ENCODE data around the gene MALRD1. TPM values are rescaled to one million over a fixed set of nuclear protein-coding genes. Genes with fewer than 3 reads are reported as not detected.

Gene MALRD1
- total and polyA plus RNA-seq, 2 experiments from 2014 or later: 17.8 to 52.6 TPM

DNA sequence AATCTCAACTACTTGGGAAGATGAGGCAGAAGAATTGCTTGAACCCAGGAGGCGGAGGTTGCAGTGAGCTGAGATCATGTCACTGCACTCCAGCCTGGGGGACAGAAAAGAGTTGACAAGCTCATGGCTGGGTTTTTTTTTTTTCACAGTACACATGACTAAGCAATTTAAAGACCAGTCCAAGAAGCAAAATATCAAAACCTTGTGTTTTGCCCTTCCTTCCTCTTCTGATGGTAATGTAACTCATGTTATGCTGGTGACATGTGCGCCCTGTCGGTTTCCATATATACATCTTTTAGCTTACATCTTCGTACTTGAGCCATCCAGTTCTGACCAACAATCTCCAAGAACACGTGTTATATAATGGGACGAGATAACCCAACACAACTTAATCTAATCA lies 530.0 kb downstream of the MALRD1 start:
- no peak overlapping the region for H2AFZ ChIP-seq

GRCh38 chr10:19579761-19580545 lies 531.4 kb downstream of the MALRD1 start:
- H3K79me2 ChIP-seq: no peaks in the 10 kb centered on the region
- no peak for TF ChIP-seq EZH2phosphoT487 (IDR thresholded peaks at IDR 0.05; ENCODE audit: low read depth, severe bottlenecking, unreplicated experiment)
- no peaks in the 10 kb centered on the region for H4K20me1 ChIP-seq (ENCODE audit: insufficient read depth, poor library complexity, severe bottlenecking)

More for the DNA sequence above, 530.0 kb downstream of the MALRD1 start:
- no peaks in the 10 kb centered on the region for H3K79me2 ChIP-seq
- WGBS (ENCODE audit: low lambda C conversion rate, missing lambda C conversion rate): 98% methylated on average over 6 of the region's 6 CpGs
- no peak overlapping the region for H3K4me3 ChIP-seq
- H3K9me2 ChIP-seq (replicated peaks; ENCODE audit: insufficient read depth): no peaks in the 10 kb centered on the region
- no peak overlapping the region for H3K4me2 ChIP-seq
- no peaks in the 10 kb centered on the region for H4K20me1 ChIP-seq (ENCODE audit: insufficient read depth, poor library complexity, severe bottlenecking)
- DNase-seq (ENCODE audit: low spot score): no peak
- no peaks in the 10 kb centered on the region for H3K4me1 ChIP-seq (ENCODE audit: insufficient read depth)
- no peaks in the 10 kb centered on the region for H3K36me3 ChIP-seq (replicated peaks; ENCODE audit: insufficient read depth, low read depth)
- TF ChIP-seq EZH2 (IDR thresholded peaks at IDR 0.05; ENCODE audit: borderline replicate concordance): no peak
- no peak for TF ChIP-seq EZH2phosphoT487 (IDR thresholded peaks at IDR 0.05; ENCODE audit: low read depth, severe bottlenecking, unreplicated experiment)
- TF ChIP-seq, protein P1, sequence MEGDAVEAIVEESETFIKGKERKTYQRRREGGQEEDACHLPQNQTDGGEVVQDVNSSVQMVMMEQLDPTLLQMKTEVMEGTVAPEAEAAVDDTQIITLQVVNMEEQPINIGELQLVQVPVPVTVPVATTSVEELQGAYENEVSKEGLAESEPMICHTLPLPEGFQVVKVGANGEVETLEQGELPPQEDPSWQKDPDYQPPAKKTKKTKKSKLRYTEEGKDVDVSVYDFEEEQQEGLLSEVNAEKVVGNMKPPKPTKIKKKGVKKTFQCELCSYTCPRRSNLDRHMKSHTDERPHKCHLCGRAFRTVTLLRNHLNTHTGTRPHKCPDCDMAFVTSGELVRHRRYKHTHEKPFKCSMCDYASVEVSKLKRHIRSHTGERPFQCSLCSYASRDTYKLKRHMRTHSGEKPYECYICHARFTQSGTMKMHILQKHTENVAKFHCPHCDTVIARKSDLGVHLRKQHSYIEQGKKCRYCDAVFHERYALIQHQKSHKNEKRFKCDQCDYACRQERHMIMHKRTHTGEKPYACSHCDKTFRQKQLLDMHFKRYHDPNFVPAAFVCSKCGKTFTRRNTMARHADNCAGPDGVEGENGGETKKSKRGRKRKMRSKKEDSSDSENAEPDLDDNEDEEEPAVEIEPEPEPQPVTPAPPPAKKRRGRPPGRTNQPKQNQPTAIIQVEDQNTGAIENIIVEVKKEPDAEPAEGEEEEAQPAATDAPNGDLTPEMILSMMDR (IDR thresholded peaks at IDR 0.05; ENCODE audit: poor library complexity): no peak
- H3K9me3 ChIP-seq (ENCODE audit: low read depth): no peaks in the 10 kb centered on the region
- no peak overlapping the region for H3K27ac ChIP-seq
- H3K27me3 ChIP-seq: no peaks in the 10 kb centered on the region

DNA sequence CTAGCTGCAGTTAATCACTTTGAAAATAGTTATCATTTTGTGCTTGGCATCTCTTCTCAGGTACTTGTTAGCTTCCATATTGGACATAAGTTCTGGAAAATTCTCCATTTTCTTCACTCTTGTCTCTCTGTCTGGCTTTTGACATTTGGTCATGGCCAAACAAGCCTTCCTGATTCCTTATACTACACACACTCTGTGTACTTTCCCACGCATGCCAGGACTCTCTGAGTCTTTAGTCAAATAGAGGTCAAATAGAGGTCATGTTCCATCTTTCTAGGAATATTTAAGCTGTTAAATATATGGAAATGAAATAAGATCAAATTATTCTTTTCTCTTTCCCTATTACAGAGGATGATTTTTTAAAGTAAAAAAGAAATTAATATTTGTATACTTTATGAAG lies 532.1 kb downstream of the MALRD1 start:
- no peak overlapping the region for H3K4me3 ChIP-seq
- DNase-seq (ENCODE audit: low spot score): no peak
- no peaks in the 10 kb centered on the region for H3K9me3 ChIP-seq (ENCODE audit: low read depth)
- H3K79me2 ChIP-seq: no peaks in the 10 kb centered on the region
- TF ChIP-seq, protein P1 (IDR thresholded peaks at IDR 0.05; ENCODE audit: poor library complexity): no peak
- TF ChIP-seq EZH2phosphoT487 (IDR thresholded peaks at IDR 0.05; ENCODE audit: low read depth, severe bottlenecking, unreplicated experiment): no peak
- TF ChIP-seq EZH2 (IDR thresholded peaks at IDR 0.05; ENCODE audit: borderline replicate concordance): no peak
- no peaks in the 10 kb centered on the region for H4K20me1 ChIP-seq (ENCODE audit: insufficient read depth, poor library complexity, severe bottlenecking)
- H3K4me1 ChIP-seq (ENCODE audit: insufficient read depth): no peaks in the 10 kb centered on the region
- no peak overlapping the region for H2AFZ ChIP-seq
- H3K9me2 ChIP-seq (replicated peaks; ENCODE audit: insufficient read depth): no peaks in the 10 kb centered on the region
- no peak overlapping the region for H3K4me2 ChIP-seq
- H3K27ac ChIP-seq: no peak overlapping the region
- no peaks in the 10 kb centered on the region for H3K27me3 ChIP-seq
- H3K36me3 ChIP-seq (replicated peaks; ENCODE audit: insufficient read depth, low read depth): no peaks in the 10 kb centered on the region
- 56% methylated on average over 1 of the region's 1 CpG for WGBS (ENCODE audit: low lambda C conversion rate, missing lambda C conversion rate)

More at GRCh38 chr10:19579761-19580545, 531.4 kb downstream of the MALRD1 start:
- no peaks in the 10 kb centered on the region for H3K4me1 ChIP-seq (ENCODE audit: insufficient read depth)
- no peak for DNase-seq (ENCODE audit: low spot score)
- no peaks in the 10 kb centered on the region for H3K36me3 ChIP-seq (replicated peaks; ENCODE audit: insufficient read depth, low read depth)
- H2AFZ ChIP-seq: no peak overlapping the region
- WGBS (ENCODE audit: low lambda C conversion rate, missing lambda C conversion rate): 75% methylated on average over 7 of the region's 7 CpGs
- no peaks in the 10 kb centered on the region for H3K9me2 ChIP-seq (replicated peaks; ENCODE audit: insufficient read depth)
- no peaks in the 10 kb centered on the region for H3K27me3 ChIP-seq
- H3K4me3 ChIP-seq: no peak overlapping the region
- H3K9me3 ChIP-seq (ENCODE audit: low read depth): no peaks in the 10 kb centered on the region
- no peak overlapping the region for H3K4me2 ChIP-seq
- H3K27ac ChIP-seq: no peak overlapping the region

GRCh38 chr10:19588608-19589007 lies 540.0 kb downstream of the MALRD1 start:
- Histone ChIP-seq H3K79me2 (no peaks in the 10 kb centered on the region), H3K9me2 (replicated peaks; ENCODE audit: insufficient read depth) (no peaks in the 10 kb centered on the region), H3K4me1 (ENCODE audit: insufficient read depth) (no peaks in the 10 kb centered on the region), H3K27ac (no peak overlapping the region), H4K20me1 (ENCODE audit: insufficient read depth, poor library complexity, severe bottlenecking) (no peaks in the 10 kb centered on the region), H3K9me3 (ENCODE audit: low read depth) (no peaks in the 10 kb centered on the region), H3K4me3 (no peak overlapping the region), H3K4me2 (no peak overlapping the region), H3K36me3 (replicated peaks; ENCODE audit: insufficient read depth, low read depth) (no peaks in the 10 kb centered on the region), H3K27me3 (no peaks in the 10 kb centered on the region), H2AFZ (no peak overlapping the region)
- DNase-seq (ENCODE audit: low spot score): no peak
- TF ChIP-seq, protein P1 (IDR thresholded peaks at IDR 0.05; ENCODE audit: poor library complexity): no peak
- TF ChIP-seq EZH2phosphoT487 (IDR thresholded peaks at IDR 0.05; ENCODE audit: low read depth, severe bottlenecking, unreplicated experiment) (no peak), EZH2 (IDR thresholded peaks at IDR 0.05; ENCODE audit: borderline replicate concordance) (no peak)
- 89% methylated on average over 8 of the region's 8 CpGs for WGBS (ENCODE audit: low lambda C conversion rate, missing lambda C conversion rate)
